MG63 (cell line): ENCODE results near the gene TNIK. TPM values are rescaled to one million over a fixed set of nuclear protein-coding genes. Genes with fewer than 3 reads are reported as not detected.

Experiments
- DNase-seq: peaks from one replicate; pipeline ENCODE4 v3.0.0-alpha.2; 2020
- H3K27me3 ChIP-seq: fragments of 250-450 bp; sonication (Bioruptor Pico); 2 replicates; pipeline ENCODE4 v1.5.1; 2020; ENCODE audit warnings: mild to moderate bottlenecking, moderate library complexity
- H3K36me3 ChIP-seq: fragments of 250-450 bp; sonication (Bioruptor Pico); 2 replicates; pipeline ENCODE4 v1.5.1; 2020; ENCODE audit warnings: mild to moderate bottlenecking, moderate library complexity
- H3K4me3 ChIP-seq: fragments of 250-450 bp; sonication (Bioruptor Pico); 2 replicates; pipeline ENCODE4 v1.5.1; 2020; ENCODE audit warnings: mild to moderate bottlenecking, moderate library complexity
- H3K9me3 ChIP-seq: fragments of 250-450 bp; sonication (Bioruptor Pico); 2 replicates; pipeline ENCODE4 v1.5.1; 2020; ENCODE audit warnings: mild to moderate bottlenecking, moderate library complexity
- total RNA-seq: library from RNA; depleted of rRNA; stranded (reverse); fragments of >200 nt; shearing (Covaris generic); gene quantifications from 2 replicates; pipeline ENCODE4 v1.2.3, GENCODE V29; 2014; ENCODE audit warnings: low replicate concordance

Gene TNIK
- total RNA-seq, 1 experiment from 2014 or later = 0.07 TPM

DNA sequence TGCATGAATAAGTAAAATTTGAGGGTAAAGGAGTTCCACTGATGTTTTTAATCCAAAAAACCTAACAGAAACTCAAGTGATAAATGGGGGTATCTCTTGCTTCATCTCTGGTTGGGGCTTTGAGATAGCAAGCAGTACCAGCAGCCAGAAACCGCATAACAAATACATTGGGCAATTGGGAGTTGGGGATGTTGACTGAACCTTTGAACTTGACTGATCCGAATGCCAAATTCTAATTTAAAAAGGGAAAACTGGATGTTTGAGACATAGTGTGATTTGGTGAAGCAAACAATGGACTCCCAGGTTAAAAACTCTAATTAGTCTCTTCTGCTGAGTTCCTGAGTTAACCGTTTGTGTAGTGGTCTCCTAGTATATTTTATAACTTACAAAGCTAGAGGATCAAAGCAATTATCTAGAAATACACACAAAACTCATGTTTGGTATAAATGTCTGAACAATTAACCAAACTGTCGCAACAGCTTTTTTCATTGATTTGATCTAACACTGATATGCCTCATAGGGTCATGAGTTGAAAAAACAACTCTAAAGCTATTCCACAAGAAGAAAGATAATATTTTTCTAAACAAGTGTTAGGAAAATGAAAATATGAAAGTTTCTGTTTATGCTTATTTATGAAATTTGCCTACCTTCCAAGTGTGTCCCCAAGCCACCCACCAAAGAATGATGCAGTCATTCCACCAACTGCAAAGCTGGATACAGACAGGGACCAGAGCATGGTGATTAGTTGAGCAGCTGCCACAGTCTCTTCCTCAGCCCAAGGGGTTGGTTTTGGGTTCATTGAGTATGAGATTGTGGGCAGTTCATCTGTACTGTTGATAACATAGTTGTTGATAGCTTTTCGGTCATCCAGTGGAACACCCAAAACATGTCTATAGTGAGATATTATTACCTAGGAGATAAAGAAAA lies 446.1 kb downstream of the TNIK start:
- no peaks in the 10 kb centered on the region for H3K36me3 ChIP-seq
- no peak overlapping the region for H3K4me3 ChIP-seq
- DNase-seq = no peak
- H3K27me3 ChIP-seq = no peaks in the 10 kb centered on the region
- H3K9me3 ChIP-seq = no peaks in the 10 kb centered on the region

DNA sequence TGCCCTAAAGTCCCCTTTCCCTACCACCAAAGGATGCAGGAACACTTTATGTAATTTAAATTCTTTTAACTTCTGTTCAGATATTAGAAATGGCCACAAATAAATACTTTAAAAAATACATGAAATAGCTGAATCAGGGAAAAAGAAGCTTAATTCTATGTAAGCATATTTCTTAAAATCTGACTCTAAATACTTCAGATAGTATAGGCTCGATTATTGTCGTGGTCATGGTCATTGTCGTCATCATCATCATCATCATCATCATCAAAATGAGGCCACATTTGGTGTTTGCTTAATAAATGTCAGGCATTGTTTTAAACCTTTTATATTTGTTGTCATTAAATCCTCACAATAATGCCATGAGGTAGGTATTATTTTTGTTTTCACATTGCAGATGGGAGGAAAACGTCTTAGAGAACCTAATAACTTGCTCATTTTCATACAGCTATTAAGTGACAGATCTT lies 448.3 kb downstream of the TNIK start:
- DNase-seq = no peak
- Histone ChIP-seq H3K36me3 (no peaks in the 10 kb centered on the region), H3K9me3 (no peaks in the 10 kb centered on the region), H3K4me3 (no peak overlapping the region), H3K27me3 (no peaks in the 10 kb centered on the region)
